GM19452 (cell line): ENCODE data around the gene RABGAP1.

Source experiments
- ATAC-seq: cut with Tn5 transposase; IDR thresholded peaks from one replicate; pipeline ENCODE4 v1.9.1; 2021; ENCODE audit not compliant: unreplicated experiment

The RABGAP1 gene

DNA sequence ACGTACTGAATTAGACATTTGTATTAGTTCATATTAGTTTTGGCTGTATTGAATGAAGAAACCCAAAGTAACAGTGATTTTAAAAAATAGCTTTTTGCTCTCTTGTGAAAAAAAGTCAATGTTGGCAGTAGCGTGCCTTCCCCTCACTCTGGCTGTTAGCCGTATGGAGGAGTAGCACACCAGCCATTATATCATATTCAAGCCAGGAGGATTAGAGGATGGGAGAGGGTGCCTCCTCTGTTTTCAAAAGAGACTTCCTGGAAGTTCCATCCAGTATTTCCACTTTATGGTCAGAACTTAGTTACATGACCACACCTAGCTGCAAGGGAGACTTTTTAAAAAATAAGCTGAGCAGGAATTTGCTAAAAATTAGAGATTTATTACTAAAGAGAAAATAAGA is 133.8 kb downstream of the RABGAP1 start:
- no peak for ATAC-seq

DNA sequence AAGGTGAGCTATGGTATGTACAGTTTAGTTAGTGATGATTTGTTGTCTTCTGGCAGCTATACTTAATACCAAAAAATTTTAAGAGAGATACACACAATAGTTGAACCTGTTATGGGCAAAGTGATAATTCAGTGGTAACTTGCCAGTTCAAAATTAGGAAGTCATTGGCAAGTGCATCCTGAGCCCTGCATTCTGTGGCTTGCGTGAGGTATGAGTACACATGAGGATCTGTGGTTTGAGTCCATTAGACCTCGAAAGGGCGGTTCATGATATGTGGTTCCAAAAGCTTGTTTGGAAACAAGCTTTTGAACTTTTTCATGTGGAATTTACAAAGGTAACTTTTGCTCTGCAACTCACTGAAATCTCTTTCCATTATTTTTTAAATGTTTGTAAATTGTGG is 139.6 kb downstream of the RABGAP1 start:
- no peak for ATAC-seq

GRCh38 chr9:123081824-123082223 is 141.0 kb downstream of the RABGAP1 start:
- ATAC-seq: no peak

- ATAC-seq: no peak
Measured at GRCh38 chr9:123083680-123084079, 142.9 kb downstream of the RABGAP1 start.

- ATAC-seq: no peak
Measured at GRCh38 chr9:123084256-123084655, 143.4 kb downstream of the RABGAP1 start.

GRCh38 chr9:123085916-123086315 is 145.1 kb downstream of the RABGAP1 start:
- no peak for ATAC-seq

DNA sequence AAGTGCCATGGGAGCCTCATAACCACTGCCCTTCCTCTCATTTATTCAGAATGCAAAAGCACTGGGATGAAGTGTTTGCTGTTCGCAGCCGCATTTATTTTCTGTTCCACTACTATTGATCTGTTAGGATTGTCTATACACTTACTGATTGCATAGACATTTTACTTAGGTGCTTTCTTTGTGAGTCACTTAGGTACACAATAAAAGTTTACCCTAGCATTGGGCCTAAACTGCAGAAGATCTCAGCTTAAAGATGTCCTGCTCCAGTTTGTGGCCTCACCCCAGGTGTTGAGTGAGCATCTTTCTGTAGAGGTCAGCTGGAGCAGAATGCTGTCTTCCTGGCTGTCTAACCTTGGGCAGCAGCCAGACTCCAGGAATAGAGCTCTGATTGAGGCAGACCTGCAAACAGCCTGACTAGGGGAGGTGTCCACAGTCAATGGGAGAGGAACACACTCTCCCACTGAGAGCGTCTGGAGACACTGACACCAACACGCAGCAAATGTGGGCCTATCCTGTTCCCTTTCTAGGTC is 146.6 kb downstream of the RABGAP1 start:
- no peak for ATAC-seq

DNA sequence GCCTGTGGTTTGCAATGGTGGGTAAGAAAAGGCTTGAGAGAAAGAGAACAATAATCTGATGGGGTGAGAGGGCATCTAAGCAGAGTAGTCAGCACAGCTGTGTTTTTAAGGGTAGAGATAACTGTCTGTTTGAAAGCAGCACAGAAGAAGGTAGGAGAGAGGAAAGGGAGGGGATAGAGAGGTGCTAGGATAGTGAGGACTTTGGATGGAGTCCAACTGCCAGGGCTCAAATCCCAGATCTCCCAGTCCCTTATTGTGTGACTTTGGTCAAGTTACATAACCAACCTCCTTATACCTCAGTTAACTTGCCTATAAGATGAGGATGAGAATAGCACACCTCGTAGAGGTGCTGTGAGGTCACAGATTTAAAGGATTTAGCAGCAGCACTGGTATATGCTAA is 148.2 kb downstream of the RABGAP1 start:
- ATAC-seq: no peak

DNA sequence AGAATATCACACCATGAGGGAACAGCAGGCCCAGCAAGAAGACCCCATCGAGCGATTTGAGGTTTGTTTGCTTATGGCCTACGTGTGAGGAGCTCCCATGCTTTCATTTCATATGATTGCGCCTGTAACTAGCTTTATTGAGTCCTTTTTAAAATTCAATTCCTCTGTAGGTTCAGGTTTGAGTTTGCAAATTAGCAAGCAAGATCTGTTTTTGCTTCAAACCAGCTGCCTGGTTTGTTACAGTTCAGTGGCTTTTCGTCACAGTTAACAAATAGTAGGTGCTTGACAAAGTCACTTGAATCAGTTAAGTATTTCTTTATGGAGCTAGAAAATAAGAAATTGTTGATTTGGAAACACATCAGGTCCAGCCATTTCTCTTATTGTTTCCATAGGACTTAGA is 149.0 kb downstream of the RABGAP1 start:
- ATAC-seq: no peak

DNA sequence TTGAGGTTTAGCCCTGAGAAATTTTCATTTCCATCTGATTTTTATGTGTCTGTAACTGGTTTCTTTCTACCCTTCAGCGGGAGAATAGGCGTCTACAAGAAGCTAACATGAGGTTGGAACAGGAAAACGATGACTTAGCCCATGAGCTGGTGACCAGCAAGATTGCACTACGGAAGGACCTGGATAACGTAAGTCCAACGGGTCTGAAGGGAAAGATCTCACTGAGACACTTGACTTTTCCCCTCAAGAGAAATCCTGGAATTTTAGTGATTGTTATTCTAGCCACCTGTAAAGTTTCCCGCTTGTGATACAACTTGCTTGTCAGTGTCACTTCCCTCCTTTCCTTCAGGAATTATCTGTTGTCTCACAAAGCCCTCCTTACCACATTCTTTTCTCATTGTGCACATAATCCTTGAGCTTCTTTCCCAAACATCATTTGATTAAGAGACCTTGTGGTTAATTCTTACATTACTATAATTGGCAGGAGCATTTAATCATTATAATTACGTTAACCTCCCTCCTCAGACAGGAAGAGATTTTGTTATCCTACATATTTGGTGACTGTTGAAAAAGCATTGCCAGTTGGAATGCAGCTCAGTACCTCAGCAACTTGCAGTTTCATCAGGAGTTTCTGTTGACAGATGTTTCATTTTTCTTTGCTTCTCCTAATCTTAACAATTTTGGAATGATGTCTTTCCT is 149.5 kb downstream of the RABGAP1 start:
- no peak for ATAC-seq

DNA sequence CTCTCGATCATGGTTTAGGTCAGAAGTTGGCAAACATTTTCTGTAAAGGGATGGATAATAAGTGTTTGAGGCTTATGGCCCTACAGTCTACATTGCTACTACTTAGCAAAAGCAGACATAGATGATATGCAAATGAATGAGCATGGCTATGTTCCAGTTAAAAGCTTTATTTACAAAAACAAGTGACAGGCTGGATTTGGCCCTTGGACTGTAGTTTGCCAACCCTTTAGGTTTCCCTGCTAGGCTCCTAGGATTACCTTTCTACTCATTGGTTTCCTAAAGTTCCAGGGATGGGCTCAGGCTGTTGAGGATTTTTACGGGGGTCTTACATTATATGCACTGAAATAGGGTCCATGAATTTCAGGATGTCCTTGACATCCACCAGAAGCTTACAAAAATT is 150.1 kb downstream of the RABGAP1 start:
- no peak for ATAC-seq

- no peak for ATAC-seq
Measured at GRCh38 chr9:123091459-123091858, 150.6 kb downstream of the RABGAP1 start.

- ATAC-seq: no peak
Measured at GRCh38 chr9:123093141-123093540, 152.3 kb downstream of the RABGAP1 start.

DNA sequence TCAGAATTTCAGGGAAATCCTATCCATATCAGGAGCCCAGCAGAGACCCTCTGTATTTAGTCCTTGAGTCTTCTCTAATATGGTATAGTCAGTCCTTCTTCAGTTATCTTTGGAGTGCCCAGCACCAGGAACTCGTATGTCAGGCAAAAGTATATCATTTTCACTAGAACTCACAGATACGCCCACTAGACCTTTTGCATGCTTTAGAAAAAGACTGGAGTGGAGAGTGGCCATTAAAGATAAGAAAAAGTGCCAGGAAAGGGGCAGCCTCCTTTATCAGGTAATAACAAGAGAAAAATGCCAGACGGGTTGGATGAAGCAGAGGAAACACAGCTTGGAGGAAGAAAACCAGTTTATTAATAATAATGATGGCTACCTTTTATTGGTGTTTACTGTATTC is 156.2 kb downstream of the RABGAP1 start:
- ATAC-seq: no peak

DNA sequence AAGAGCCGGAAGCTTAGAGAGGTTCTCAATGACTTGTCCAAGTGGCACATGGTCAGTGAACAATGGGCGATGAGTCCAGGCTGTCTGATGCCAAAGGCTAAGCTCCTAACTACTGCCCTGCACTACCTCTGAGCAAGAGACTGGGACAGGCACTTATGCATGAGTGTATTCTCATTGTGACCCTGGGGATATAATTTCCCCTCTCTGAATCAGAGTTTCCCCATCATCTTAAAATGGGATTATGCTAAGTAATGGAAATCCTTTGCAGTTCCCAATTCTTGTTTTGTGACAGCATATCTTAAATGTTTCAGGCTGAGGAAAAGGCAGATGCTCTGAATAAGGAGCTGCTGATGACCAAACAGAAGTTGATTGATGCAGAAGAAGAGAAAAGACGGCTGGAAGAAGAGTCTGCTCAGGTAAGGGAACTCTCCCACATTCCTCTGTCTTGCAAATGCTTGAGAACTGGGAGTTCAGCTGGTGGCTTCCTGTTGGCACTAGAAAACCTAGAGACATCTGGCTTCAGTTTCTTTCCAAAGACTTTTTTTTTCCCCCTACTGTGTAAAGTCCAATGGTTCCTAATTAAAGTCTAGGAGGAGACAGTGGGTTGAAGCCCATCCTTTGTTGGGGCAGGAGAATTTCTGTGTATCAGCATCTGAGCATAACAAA is 156.7 kb downstream of the RABGAP1 start:
- ATAC-seq: no peak

DNA sequence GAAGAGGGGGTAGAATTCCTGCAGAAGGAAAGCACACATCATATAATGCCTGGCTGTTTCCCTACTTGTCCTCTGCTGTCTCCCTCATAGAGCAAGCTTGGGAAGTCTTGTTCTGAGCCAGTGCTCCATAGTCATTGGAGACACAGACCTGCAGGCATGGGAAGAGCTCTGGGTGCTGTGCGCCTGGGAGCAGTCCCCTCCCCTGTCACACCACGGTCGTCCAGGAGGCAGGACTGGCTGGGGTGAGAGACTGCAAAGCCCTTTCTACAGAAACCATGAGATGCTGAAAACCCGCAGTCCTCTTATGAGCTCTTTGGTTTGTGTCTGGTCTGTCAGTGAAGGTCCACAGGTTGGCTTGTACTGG is 157.3 kb downstream of the RABGAP1 start:
- no peak for ATAC-seq

DNA sequence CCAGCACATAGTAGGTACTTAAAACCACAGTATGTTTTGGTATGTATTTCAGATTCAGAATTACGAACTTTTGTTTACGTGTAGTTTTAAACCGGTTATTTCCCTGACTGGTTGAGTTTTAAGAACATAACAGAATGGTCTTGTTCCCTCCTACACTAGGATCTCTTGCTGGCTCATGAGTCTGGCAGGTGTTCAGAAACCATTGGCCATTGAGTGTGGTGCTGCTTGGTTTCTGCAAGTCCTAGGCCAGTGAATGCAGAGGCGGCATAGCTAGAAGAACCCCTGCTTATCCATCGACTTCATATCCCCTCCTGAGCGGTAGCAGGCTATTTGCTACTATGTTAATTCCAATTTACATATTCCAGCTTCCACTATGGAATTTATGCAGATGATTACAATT is 158.2 kb downstream of the RABGAP1 start:
- no peak for ATAC-seq

DNA sequence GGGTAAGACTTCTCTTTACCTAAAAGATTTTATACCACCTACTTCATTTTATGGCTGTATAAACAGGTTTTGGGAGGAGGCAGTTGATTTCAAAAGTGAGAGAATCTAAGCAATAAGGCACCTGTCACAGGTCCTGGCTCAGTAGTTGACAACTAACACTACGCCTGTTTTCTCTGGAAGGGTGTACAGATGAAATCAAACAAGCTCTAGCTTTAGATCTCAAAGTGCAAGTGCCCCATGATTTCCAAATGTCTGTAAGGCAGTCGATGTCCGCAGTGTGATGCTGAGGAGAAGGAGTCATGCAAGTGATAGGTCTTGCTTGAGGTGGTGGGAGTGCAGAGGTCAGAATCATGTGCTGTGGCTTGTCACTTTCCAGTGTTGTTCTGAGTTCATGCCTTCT is 158.7 kb downstream of the RABGAP1 start:
- no peak for ATAC-seq

DNA sequence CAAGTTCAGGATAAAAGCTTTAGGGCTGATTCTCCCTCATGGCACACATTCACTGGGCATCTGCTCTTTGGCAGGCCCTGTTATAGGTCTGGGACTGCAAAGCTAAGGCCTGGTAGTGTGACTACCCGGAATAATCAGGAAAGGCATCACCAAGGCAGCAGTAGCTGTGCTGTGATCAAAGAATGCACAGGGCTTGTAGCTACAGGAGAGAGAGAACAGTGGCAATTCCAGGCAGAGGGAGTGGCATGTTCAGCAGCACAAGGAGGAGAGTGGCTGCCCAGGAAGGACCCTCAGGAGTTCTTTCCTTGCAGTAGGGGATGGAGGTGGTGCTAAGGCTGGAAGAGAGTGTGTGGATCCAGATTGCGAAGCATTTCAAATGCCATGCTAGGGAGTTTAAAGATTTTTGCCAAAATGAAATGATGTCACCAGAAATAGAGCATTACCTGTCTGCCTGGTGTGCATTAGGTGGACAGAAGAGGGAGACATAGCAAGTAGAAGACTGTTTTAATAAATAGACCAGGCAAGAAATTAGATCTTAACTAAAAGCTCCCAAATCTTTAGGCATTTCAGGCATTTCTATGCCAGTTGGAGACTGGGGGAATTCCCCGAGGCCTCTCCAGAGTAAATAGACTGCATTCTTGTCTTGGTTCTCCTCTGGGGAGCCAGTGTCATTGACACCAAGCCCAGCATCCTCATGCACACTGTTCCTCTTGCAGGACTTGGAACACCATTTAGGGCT is 161.7 kb downstream of the RABGAP1 start:
- ATAC-seq: no peak

DNA sequence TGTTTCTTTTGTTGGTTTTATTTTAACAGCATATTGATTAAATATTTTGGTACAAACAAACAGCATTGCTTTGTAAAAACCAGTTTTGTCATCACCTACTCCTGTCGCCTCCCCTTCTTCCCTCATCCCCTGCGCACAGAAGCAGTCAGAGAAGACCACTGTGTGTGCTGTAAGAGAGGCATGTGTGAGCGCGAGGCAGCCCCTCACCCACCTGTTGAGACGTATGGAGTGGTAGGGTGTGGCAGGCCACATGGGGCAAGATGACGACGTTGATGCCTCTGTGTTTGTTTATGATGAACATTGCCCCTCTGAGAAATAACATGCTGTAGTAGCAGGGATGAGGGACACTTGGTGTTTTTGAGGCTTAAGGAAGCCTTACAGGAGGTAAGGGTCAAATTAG is 164.0 kb downstream of the RABGAP1 start:
- ATAC-seq: no peak

- no peak for ATAC-seq
Measured at GRCh38 chr9:123105490-123105889, 164.7 kb downstream of the RABGAP1 start.
